ENCODE results near the gene SLC35F4. TPM values are rescaled to one million over a fixed set of nuclear protein-coding genes. Genes with fewer than 3 reads are reported as not detected.
"Not testable (repeated sequence)": the region's sequence is repeated elsewhere in the genome, so short reads cannot be mapped to it uniquely, and the experiment has no call there.

SLC35F4 gene
- 1.6 TPM for total RNA-seq

GRCh38 chr14:57865403-57866198 is at the start of gene SLC35F4:
Gene SLC35F4 (minus strand): TSS chr14:57866092.
- DNase-seq, result no peak

- no peak for DNase-seq
Measured at GRCh38 chr14:57909626-57910025, 43.7 kb upstream of the SLC35F4 start.

DNA sequence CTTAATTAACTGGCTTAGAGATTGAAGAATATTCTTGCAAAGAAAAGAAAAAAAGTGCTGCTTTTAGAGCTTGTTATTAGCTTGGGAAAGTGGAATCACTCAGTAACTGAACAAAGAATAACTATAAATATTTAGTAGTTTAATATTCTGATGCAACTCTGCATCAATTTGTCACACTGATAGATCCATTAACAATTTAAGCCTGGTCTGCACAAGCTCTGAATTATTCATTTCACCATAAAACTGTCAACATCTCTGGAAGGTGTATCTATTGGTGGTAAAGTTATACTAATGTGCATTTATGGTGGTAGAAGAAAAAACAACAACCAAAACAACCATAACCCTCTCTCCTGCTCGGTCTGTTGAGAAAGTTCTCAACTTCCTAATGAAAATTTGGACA is 38.1 kb upstream of the SLC35F4 start:
- DNase-seq, result no peak

DNA sequence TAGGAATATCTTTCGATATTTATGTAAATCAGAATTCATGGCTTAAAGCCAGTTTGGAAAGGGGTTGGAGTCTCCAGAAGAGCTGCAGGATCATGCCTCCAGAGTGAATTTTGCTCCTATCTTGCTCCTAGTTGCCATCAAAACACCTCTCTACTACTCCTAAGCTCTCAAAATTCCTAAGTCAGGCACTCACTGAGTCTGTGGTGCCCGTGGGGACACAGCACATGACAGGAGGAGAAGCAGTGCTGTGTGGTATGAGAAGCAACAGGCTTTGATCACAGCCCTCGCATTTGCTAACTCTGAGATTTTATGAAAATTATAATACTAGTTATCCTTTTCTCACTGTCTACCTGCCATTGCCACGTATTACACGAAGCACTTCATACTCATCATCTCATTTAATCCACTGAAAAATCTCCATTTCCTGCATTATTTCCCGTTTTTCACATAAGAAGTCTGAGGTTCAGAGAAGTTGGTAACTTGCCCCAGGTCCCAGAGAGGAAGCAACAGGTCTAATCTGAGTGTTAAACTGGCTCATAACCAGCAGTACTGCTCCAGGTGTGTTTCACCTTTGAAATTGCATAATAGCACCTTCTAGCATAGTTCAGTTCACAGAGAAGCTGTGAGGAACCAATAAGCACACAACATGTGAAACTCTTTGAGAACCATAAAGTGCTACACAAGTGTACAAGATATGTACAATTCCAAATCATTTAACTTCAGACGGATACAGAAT is 33.1 kb upstream of the SLC35F4 start:
- no peak for DNase-seq

DNA sequence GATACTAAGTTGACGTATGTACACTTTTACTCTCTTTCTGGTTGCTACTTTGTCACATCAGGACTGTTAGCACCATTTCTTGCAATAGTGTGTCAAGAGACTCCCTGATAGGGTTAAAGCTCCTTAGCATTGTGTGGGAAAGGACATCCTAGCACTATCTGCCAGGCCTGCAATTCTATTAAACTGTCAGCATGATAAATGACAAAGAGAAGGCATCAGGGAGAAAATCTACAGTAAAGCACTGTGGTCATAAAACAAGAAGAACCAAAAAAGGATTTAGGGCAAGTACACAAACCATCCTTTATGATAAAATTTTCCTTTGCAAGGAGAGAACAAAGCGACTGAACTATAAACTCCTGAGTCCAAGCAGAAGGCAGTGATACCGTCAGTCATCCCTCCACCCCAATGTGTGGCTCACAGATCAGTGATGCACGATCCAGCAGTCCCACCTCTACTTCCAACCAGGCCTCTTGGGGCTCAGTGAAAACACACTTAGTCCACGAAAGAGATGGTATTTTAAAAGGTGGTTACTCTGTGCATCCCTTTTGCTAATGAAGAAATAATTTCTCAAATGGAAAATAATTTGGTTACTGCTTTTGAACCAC is 31.4 kb upstream of the SLC35F4 start:
- DNase-seq, result no peak

DNA sequence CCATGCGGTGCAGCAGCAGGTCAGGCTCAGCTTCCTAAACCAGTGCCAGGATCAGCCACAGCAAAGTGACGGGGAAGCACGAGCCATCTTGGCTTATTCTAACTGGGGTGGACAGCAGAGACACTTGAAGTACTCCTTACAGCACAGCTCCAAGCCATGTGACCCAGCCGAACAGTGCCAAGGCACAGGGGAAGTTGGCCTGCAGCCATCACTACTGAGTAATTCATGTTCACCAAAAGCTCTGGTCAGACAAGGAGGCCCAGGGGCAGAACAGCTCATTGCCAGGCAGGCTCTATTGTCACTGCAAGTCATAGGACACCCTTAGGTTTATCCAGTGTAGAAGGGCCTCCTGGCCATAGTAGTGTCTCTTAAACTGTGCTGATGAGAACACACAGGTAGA is 23.4 kb upstream of the SLC35F4 start:
- DNase-seq, result no peak

GRCh38 chr14:57884175-57884574 is 18.3 kb upstream of the SLC35F4 start:
- DNase-seq, result no peak

GRCh38 chr14:57883061-57883460 is 17.2 kb upstream of the SLC35F4 start:
- DNase-seq, result no peak

DNA sequence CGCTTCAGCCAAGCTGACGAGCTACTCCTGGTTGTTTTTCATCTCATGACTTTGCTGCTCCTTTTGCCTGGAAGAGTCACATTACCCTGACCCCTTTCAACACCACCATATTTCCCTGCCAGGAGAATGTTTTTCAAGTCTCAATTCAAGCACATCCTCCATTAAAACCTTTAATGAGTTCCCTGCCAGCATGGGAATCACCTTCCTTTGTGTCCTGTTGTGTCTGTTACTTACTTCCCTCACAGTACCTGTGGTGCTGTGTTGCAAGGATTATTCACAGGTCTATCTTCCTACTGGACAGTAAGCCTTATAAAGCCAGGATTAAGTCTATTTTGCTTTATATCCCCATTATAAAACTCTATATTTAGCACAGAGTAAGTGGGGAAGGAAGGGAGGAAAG is 13.6 kb upstream of the SLC35F4 start:
- no peak for DNase-seq

GRCh38 chr14:57875985-57876384 is 10.1 kb upstream of the SLC35F4 start:
- no peak for DNase-seq

GRCh38 chr14:57875296-57875695 is 9.4 kb upstream of the SLC35F4 start:
- no peak for DNase-seq

GRCh38 chr14:57871459-57872080 is 5.7 kb upstream of the SLC35F4 start:
- no peak for DNase-seq

DNA sequence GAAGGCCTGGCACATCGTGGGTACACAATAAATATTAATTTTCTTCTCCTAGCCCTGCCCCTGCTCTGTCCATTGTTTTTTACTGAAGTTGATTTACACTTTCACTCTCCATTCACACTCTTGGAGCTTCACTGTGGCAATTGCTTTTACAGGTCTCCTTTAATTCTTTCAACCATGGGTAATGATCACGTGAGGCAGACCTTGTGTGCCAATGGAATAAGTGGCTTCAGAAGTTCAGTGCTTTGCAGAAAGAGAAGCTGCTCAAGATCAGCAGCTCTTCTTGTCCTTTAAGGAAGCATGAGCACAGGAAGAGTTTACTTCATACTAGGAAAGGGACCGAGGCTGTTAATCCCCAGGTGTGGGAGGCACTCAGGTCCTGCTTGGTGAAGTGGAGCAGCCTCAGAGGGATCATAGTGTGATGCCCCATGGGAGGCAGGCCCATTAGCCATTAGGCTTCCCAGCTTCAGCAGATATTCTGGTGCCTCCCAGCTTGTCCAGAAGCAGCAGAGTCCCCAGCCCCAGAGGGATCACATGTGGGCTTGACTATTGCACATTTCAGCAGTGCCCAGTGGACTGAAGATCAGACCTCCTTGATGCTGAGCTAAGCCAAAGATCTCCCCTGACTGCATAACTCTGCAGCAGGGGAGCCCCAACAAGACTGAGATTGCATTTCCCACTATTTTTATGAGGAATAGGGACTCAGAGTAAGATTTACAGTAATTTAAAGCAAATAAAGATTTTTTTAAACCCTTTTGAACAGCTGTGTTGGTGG is 5.0 kb upstream of the SLC35F4 start:
- DNase-seq, result no peak

- no peak for DNase-seq
Measured at GRCh38 chr14:57869617-57870016, 3.7 kb upstream of the SLC35F4 start.

GRCh38 chr14:57866199-57866705 is 360 bp upstream of the SLC35F4 start:
- no peak for DNase-seq

DNA sequence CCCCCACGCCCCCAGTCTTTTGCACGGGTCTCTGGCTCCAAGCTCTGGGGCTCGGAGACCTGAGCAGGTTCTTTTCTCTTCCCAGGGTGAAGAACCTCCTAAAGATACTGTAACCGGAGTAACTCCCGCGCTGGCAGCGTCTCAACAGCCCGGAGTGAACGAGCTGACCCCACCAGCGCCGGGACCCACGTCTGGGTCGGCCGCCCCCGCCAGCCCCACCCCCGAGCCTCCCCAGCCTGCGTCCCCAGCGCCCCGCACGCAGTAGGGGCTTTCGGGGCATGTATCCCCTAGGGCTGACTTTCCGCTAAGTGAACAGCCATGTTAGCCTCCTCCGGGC is 858 bp downstream of the SLC35F4 start:
- no peak for DNase-seq

DNA sequence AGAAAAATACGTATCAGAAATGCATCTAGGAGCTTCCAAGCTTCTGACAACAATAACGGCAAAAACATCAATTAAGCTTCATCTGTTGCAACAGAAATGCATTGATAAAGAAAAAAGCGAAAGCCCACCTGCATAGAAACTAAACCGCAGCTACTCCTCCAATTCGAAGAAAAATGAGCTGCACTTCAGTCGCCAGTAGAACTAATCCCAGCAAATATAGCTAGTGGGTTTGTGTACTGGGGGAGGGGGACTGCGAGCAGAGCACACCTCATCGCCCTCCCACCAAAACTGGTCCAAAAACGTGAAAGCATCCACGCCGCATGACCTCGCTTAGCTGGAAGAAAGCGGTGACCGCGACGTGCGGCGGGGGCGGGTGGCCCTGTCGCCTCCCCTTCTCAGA is 1.2 kb downstream of the SLC35F4 start:
- no peak for DNase-seq

DNA sequence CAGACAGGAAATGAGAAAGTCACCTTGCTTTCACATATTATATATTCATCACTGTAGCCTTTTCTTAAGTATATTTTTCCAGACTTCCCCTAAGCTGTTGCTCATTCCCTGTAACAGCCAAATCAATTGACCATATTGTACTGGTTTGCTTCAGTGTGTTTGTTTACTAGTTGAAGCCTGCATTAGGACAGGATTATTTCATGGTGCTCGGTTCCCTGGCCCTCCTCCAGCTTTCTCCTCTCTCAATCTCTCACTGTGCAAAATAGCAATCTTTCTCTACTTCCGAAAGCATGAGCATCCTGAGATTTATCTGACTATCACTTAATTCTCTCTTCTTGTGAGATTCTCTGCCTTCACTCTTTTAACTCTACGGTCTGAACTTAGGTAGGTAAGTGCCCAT is 2.4 kb downstream of the SLC35F4 start:
- DNase-seq, result no peak

- not testable (repeated sequence) for DNase-seq
Measured at GRCh38 chr14:57855666-57856065, 10.2 kb downstream of the SLC35F4 start.

DNA sequence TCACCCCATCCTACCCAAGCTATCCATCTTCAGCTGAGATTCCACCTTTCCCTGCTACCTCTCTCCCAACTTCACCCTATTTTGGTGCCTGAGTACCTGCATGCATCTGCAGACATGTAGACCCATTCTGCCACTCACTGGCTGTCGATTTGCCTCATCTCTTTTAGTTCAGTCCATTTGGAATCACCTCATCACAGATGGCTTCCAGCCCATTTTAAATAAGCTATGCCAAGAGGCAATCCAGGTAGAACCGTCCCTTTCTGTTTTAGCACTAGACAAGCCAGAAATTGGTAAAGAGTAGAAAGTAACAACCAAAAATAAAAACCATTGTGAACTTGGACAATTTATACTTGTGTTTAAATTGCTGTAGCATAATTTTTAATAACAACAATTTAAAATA is 11.3 kb downstream of the SLC35F4 start:
- DNase-seq, result no peak

DNA sequence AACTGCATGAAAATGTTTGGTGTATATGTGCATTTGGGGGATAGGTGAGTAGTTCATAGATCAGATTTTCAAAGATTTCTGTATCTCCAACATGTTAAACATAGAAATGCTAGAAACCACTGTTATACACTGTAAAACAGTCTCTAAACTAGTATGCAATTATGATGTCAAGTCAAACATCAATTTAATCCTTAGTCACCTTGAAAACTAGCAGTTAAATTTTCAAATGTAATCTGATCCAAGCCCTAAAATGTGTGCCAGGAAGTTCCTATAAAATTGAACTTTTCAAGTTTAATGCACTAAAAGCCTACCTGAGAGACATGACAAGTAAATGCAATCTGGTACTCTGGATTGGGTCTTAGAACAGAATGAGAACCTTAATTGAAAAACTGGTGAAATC is 14.5 kb downstream of the SLC35F4 start:
- no peak for DNase-seq

DNA sequence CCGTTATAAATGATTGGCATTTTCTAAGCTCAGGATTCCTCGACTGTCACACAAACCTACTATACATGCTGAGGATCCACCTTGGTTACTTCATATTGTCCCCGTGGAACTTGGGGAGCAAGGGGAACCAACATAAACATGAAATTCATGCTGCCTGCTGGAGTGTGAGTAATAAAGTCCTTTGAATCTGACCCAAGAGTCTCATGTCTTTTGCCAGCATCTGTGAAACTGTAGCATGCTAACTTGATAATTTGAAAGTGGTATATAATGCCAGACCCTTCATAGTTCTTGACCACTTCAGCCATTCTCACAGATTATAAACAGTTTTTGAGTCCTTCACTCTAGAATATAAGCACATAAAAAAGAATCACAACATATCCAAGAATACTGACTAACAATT is 17.1 kb downstream of the SLC35F4 start:
- DNase-seq, result no peak

Data from occipital lobe (tissue), 2 donors.